NCI-H748 (cell line): ENCODE results near the gene TSC22D1.

Source experiments
- DNase-seq: peaks from one replicate; lab custom pipeline; 2025; ENCODE audit not compliant: unreplicated experiment; lab: John Stamatoyannopoulos, UW

The TSC22D1 gene

GRCh38 chr13:44508562-44509077 is 67.5 kb downstream of the TSC22D1 start:
- no peak for DNase-seq

- DNase-seq: no peak
Measured at GRCh38 chr13:44507639-44508038, 68.5 kb downstream of the TSC22D1 start.

GRCh38 chr13:44506719-44507118 is 69.4 kb downstream of the TSC22D1 start:
- DNase-seq: no peak

- DNase-seq: no peak
Measured at GRCh38 chr13:44506251-44506650, 69.9 kb downstream of the TSC22D1 start.

- no peak for DNase-seq
Measured at GRCh38 chr13:44504116-44504515, 72.0 kb downstream of the TSC22D1 start.

- DNase-seq: no peak
Measured at GRCh38 chr13:44498969-44499368, 77.2 kb downstream of the TSC22D1 start.

GRCh38 chr13:44498502-44498901 is 77.6 kb downstream of the TSC22D1 start:
- no peak for DNase-seq

- DNase-seq: no peak
Measured at GRCh38 chr13:44497801-44498200, 78.3 kb downstream of the TSC22D1 start.

- no peak for DNase-seq
Measured at GRCh38 chr13:44493213-44493812, 82.8 kb downstream of the TSC22D1 start.

GRCh38 chr13:44489751-44490150 is 86.4 kb downstream of the TSC22D1 start:
- DNase-seq: no peak

- DNase-seq: no peak
Measured at GRCh38 chr13:44487989-44488388, 88.1 kb downstream of the TSC22D1 start.

- no peak for DNase-seq
Measured at GRCh38 chr13:44484562-44485138, 91.5 kb downstream of the TSC22D1 start.

- no peak for DNase-seq
Measured at GRCh38 chr13:44474122-44474910, 101.8 kb downstream of the TSC22D1 start.

- DNase-seq: no peak
Measured at GRCh38 chr13:44471686-44472085, 104.4 kb downstream of the TSC22D1 start.

GRCh38 chr13:44470638-44471562 is 105.2 kb downstream of the TSC22D1 start:
- DNase-seq: peak; percentile 39

- DNase-seq: no peak
Measured at GRCh38 chr13:44468874-44469273, 107.3 kb downstream of the TSC22D1 start.

GRCh38 chr13:44465318-44465717 is 110.8 kb downstream of the TSC22D1 start:
- DNase-seq: no peak

GRCh38 chr13:44464471-44464870 is 111.7 kb downstream of the TSC22D1 start:
- DNase-seq: no peak

- no peak for DNase-seq
Measured at GRCh38 chr13:44463759-44464158, 112.4 kb downstream of the TSC22D1 start.

- DNase-seq: no peak
Measured at GRCh38 chr13:44459674-44460073, 116.5 kb downstream of the TSC22D1 start.
